OCI-LY3 (cell line): Measurements from ENCODE around the gene MRPL58.

Experiments used
- H2AFZ ChIP-seq: fragments of 200-600, 300-600 bp; shearing (Covaris generic); 2 replicates; pipeline ENCODE4 v1.6.0; 2014; ENCODE audit warnings: antibody characterized with exemption, low read depth, low read length
- H3K27ac ChIP-seq: fragments of 200-600, 300-600 bp; sonication (generic); 2 replicates; pipeline ENCODE4 v1.5.1; 2014; ENCODE audit warnings: mild to moderate bottlenecking, low read length, moderate library complexity, mixed read lengths
- H3K27me3 ChIP-seq: fragments of 200-600, 300-600 bp; sonication (generic); 2 replicates; pipeline ENCODE4 v1.6.1; 2014; ENCODE audit warnings: low read depth, low read length, mixed read lengths
- H3K36me3 ChIP-seq: fragments of 200-600, 300-600 bp; sonication (generic); replicated peaks from 2 replicates; pipeline ENCODE3; 2014; ENCODE audit warnings: low read depth, low read length, mixed read lengths
- H3K4me1 ChIP-seq: fragments of 300-600, 200-600 bp; sonication (generic); 2 replicates; pipeline ENCODE4 v1.6.1; 2014; ENCODE audit warnings: low read length, mixed read lengths
- H3K4me2 ChIP-seq: fragments of 200-600, 300-600 bp; sonication (generic); 2 replicates; pipeline ENCODE4 v1.6.1; 2014; ENCODE audit warnings: low read length, mixed read lengths
- H3K4me3 ChIP-seq: fragments of 300-600, 200-600 bp; sonication (generic); 2 replicates; pipeline ENCODE4 v1.5.1; 2014; ENCODE audit warnings: antibody characterized with exemption, mild to moderate bottlenecking, low read length, moderate library complexity
- H3K79me2 ChIP-seq: fragments of 300-600, 200-600 bp; shearing (Covaris generic); 2 replicates; pipeline ENCODE4 v1.6.1; 2014; ENCODE audit warnings: mild to moderate bottlenecking, low read length, mixed read lengths
- H3K9ac ChIP-seq: fragments of 300-600, 200-600 bp; shearing (Covaris generic); 2 replicates; pipeline ENCODE4 v1.6.0; 2014; ENCODE audit warnings: mild to moderate bottlenecking, low read length, moderate library complexity
- H3K9me3 ChIP-seq: fragments of 200-600, 300-600 bp; shearing (Covaris generic); 2 replicates; pipeline ENCODE4 v1.6.1; 2014; ENCODE audit warnings: low read length, mixed read lengths; ENCODE audit not compliant: insufficient read depth
- H4K20me1 ChIP-seq: fragments of 200-600, 300-600 bp; sonication (generic); 2 replicates; pipeline ENCODE4 v1.6.1; 2016; ENCODE audit warnings: low read length, mixed read lengths; ENCODE audit not compliant: insufficient read depth
- EZH2phosphoT487 ChIP-seq: fragments of 200-600 bp; shearing (Covaris generic); IDR thresholded peaks from 2 replicates; pipeline ENCODE4 v1.6.1; 2018; ENCODE audit warnings: antibody characterized with exemption, mixed run types, low read depth
- TF ChIP-seq, protein P1 (sequence below): fragments of 200-600, 300-600 bp; sonication (generic); IDR thresholded peaks from 2 replicates; pipeline ENCODE4 v1.5.1; 2014; ENCODE audit warnings: antibody characterized with exemption, low read length, low read depth

MRPL58 gene

DNA sequence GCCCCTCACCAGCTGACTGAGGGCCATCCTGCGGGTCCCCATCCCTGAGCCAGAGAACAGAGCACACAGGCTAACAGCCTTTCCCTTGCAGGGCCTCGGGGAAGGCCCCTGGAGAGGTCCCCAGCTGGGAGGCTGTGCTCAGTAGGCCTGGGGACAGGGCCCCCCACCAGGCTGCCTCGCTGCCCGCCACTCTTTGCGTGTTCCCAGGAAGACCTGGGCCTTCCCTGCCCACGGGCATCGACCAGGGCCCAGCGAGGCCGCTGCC is 40.7 kb upstream of the MRPL58 start:
- Histone ChIP-seq H3K79me2 (no peaks in the 10 kb centered on the region), H3K27me3 (peaks cover 24% of the 10 kb centered on the region), H3K9ac (no peak overlapping the region), H3K4me1 (peaks cover 4% of the 10 kb centered on the region; the same call in 1 of the 2 replicates), H3K36me3 (no peaks in the 10 kb centered on the region), H3K9me3 (no peaks in the 10 kb centered on the region), H2AFZ (no peak overlapping the region), H3K27ac (no peak overlapping the region), H3K4me3 (peak overlapping the region; percentile 77), H4K20me1 (no peaks in the 10 kb centered on the region), H3K4me2 (peak overlapping the region; percentile 71)
- TF ChIP-seq EZH2phosphoT487: no peak
- TF ChIP-seq, protein P1, sequence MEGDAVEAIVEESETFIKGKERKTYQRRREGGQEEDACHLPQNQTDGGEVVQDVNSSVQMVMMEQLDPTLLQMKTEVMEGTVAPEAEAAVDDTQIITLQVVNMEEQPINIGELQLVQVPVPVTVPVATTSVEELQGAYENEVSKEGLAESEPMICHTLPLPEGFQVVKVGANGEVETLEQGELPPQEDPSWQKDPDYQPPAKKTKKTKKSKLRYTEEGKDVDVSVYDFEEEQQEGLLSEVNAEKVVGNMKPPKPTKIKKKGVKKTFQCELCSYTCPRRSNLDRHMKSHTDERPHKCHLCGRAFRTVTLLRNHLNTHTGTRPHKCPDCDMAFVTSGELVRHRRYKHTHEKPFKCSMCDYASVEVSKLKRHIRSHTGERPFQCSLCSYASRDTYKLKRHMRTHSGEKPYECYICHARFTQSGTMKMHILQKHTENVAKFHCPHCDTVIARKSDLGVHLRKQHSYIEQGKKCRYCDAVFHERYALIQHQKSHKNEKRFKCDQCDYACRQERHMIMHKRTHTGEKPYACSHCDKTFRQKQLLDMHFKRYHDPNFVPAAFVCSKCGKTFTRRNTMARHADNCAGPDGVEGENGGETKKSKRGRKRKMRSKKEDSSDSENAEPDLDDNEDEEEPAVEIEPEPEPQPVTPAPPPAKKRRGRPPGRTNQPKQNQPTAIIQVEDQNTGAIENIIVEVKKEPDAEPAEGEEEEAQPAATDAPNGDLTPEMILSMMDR: no peak

DNA sequence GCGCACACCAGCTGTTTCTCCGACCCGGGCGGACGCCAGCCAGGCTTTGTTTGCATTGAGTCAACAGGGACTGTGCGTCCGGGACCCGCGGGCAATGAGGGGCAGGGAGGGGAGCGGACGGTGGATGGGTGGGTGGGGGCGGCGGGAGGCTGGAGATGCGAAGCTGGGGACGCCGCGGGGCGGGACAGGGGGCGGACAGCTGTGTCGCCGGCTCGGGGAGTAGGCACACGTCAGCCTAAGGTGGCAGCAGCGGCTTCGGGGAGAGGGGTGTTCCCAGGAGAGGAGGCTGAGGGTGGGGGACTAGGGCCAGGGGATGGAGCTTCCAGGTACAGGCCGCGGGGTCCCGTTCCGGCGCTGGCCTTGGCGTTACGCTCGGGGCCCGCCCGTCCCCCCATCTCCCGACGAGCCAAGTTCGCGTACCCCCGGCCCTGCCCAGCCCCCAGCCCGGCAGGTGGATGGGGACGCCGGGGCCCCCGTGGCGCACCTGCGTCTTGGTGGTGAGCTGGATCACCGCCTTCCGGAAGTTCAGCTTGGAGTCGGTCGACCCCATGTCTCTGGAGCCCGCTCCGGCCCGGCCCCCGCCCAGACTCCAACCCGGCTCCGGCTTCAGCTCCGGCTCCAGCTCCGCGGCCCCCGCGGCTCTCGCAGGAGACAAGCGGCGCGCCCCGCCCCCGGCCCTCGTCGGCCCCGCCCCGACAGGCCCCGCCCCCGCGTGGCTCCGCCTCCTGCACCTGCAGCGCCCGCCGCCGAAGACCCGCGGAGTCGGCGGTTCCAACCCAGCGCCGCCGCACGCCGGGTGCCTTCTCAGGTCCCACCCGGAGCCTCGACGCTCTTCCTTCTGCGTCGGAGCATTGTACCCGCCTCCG is 40.1 kb upstream of the MRPL58 start, which contains the start of gene HID1:
HID1 (minus strand) TSS at position 653 of the 866 bp plus-strand sequence; CDS start at position 550, 103 bp downstream.
- Histone ChIP-seq H3K9ac (peak within 1 kb of the TSS; percentile 38; the same call in 1 of the 2 replicates), H3K36me3 (no peaks in the 10 kb centered on the region), H3K79me2 (no peaks in the 10 kb centered on the region), H3K4me1 (peaks cover 4% of the 10 kb centered on the region; the same call in 1 of the 2 replicates), H3K4me2 (peak within 1 kb of the TSS; percentile 71), H3K27me3 (peaks cover 24% of the 10 kb centered on the region), H3K27ac (no peak within 1 kb of the TSS), H2AFZ (no peak within 1 kb of the TSS), H4K20me1 (no peaks in the 10 kb centered on the region), H3K4me3 (peak within 1 kb of the TSS; percentile 77), H3K9me3 (no peaks in the 10 kb centered on the region)
- TF ChIP-seq, protein P1: no peak
- TF ChIP-seq EZH2phosphoT487: no peak

DNA sequence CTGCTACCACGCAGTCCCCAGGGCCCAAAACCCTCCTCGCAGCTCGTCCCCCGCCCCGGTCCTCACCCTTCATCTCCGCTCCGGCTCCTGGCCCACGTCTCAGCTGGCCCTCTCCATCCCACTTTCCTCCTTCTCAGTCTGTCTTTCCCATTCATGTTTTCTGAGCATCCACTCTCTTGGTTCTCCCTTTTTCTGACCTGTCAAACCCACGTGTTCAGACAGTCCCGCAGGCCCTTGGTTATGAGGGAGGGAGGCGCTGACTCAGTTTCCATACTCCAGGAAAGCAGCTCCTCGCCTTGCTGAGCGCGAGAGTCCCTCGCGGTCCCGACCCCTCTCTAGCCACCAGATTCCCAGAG is 39.5 kb upstream of the MRPL58 start:
- Histone ChIP-seq H3K4me1 (peaks cover 4% of the 10 kb centered on the region; the same call in 1 of the 2 replicates), H3K79me2 (no peaks in the 10 kb centered on the region), H3K4me3 (peak overlapping the region; percentile 77), H3K9ac (no peak overlapping the region), H4K20me1 (no peaks in the 10 kb centered on the region), H3K9me3 (no peaks in the 10 kb centered on the region), H3K4me2 (peak overlapping the region; percentile 71), H3K27ac (no peak overlapping the region), H3K27me3 (peaks cover 24% of the 10 kb centered on the region), H2AFZ (no peak overlapping the region), H3K36me3 (no peaks in the 10 kb centered on the region)
- no peak for TF ChIP-seq EZH2phosphoT487
- TF ChIP-seq, protein P1: no peak

DNA sequence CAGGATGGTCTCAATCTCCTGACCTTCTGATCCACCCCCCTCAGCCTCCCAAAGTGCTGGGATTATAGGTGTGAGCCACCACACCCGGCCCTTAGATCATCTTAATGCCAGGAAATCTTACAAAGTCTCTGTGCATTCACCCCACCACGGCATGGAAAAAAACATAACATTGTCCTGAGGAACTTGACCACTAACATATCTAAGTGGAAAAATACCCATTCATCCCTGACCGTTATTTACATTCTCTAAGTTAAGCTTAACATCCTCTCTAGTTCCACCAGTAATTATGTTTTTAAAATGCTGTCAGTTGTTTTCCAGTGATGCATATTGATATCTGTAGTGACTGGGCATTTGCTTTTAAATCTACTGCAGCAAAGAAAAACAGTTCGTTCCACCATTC is 36.5 kb upstream of the MRPL58 start:
- TF ChIP-seq, protein P1: no peak
- TF ChIP-seq EZH2phosphoT487: no peak
- Histone ChIP-seq H3K9me3 (no peaks in the 10 kb centered on the region), H3K4me1 (peaks cover 4% of the 10 kb centered on the region; the same call in 1 of the 2 replicates), H3K27me3 (peaks cover 24% of the 10 kb centered on the region), H2AFZ (no peak overlapping the region), H3K27ac (no peak overlapping the region), H3K4me3 (no peak overlapping the region), H4K20me1 (no peaks in the 10 kb centered on the region), H3K4me2 (no peak overlapping the region), H3K36me3 (no peaks in the 10 kb centered on the region), H3K9ac (no peak overlapping the region), H3K79me2 (no peaks in the 10 kb centered on the region)
